Type B pancreatic cell (in vitro differentiated cells): Measurements from ENCODE around the gene GRAMD1B. TPM values are rescaled to one million over a fixed set of nuclear protein-coding genes. Genes with fewer than 3 reads are reported as not detected.

ENCODE experiments used
- DNase-seq: peaks from one replicate; pipeline ENCODE4 v3.0.0; 2021; ENCODE audit warnings: mixed read lengths; ENCODE audit not compliant: unreplicated experiment; ENCODE audit errors: extremely low spot score
- H3K27ac Mint-ChIP-seq: 2 replicates; pipeline ENCODE4 v1.8.0; 2021; ENCODE audit warnings: mild to moderate bottlenecking, mixed read lengths
- H3K27me3 Mint-ChIP-seq: 2 replicates; pipeline ENCODE4 v1.8.0; 2021; ENCODE audit warnings: mixed read lengths
- H3K36me3 Mint-ChIP-seq: 2 replicates; pipeline ENCODE4 v1.8.0; 2021; ENCODE audit warnings: mixed read lengths
- H3K4me1 Mint-ChIP-seq: one replicate; pipeline ENCODE4 v1.8.0; 2021; ENCODE audit warnings: mixed read lengths; ENCODE audit not compliant: unreplicated experiment
- H3K4me3 Mint-ChIP-seq: 2 replicates; pipeline ENCODE4 v1.8.0; 2021; ENCODE audit warnings: mild to moderate bottlenecking, mixed read lengths
- H3K9me3 Mint-ChIP-seq: 2 replicates; pipeline ENCODE4 v1.8.0; 2021; ENCODE audit warnings: mixed read lengths
- CTCF ChIP-seq: fragments of 200-600 bp; sonication (generic); conservative IDR thresholded peaks from 2 replicates; pipeline ENCODE4 v1.5.0; 2021; ENCODE audit warnings: antibody characterized with exemption, mild to moderate bottlenecking
- total RNA-seq: library from RNA; stranded (reverse); gene quantifications from 2 replicates; pipeline ENCODE4 v1.2.1, GENCODE V29; 2021; ENCODE audit warnings: low replicate concordance

GRAMD1B gene
- total RNA-seq, 1 donor from 2014 or later, result 15.2 TPM

- Mint-ChIP-seq H3K36me3 (no peaks in the 10 kb centered on the region), H3K27me3 (no peaks in the 10 kb centered on the region), H3K9me3 (no peaks in the 10 kb centered on the region), H3K4me1 (peaks cover 15% of the 10 kb centered on the region), H3K27ac (no peak overlapping the region), H3K4me3 (no peak overlapping the region)
- no peak for TF ChIP-seq CTCF
- DNase-seq, result no peak
These were observed 117.1 kb downstream of the GRAMD1B start for GRCh38 chr11:123547180-123547579.

GRCh38 chr11:123548774-123549173 is 118.7 kb downstream of the GRAMD1B start:
- H3K4me1 Mint-ChIP-seq, result peaks cover 13% of the 10 kb centered on the region
- H3K9me3 Mint-ChIP-seq, result no peaks in the 10 kb centered on the region
- H3K27ac Mint-ChIP-seq, result no peak overlapping the region
- TF ChIP-seq CTCF, result no peak
- no peak for DNase-seq
- no peaks in the 10 kb centered on the region for H3K36me3 Mint-ChIP-seq
- no peaks in the 10 kb centered on the region for H3K27me3 Mint-ChIP-seq
- no peak overlapping the region for H3K4me3 Mint-ChIP-seq

- H3K9me3 Mint-ChIP-seq, result no peaks in the 10 kb centered on the region
- H3K4me3 Mint-ChIP-seq, result no peak overlapping the region
- H3K36me3 Mint-ChIP-seq, result no peaks in the 10 kb centered on the region
- no peak overlapping the region for H3K27ac Mint-ChIP-seq
- H3K4me1 Mint-ChIP-seq, result peaks cover 10% of the 10 kb centered on the region
- no peak for DNase-seq
- no peak for TF ChIP-seq CTCF
- H3K27me3 Mint-ChIP-seq, result peaks cover 3% of the 10 kb centered on the region
These were observed 120.2 kb downstream of the GRAMD1B start for GRCh38 chr11:123549926-123550917.

- no peaks in the 10 kb centered on the region for H3K9me3 Mint-ChIP-seq
- H3K4me1 Mint-ChIP-seq, result peaks cover 5% of the 10 kb centered on the region
- peaks cover 3% of the 10 kb centered on the region for H3K27me3 Mint-ChIP-seq
- no peak for TF ChIP-seq CTCF
- no peak overlapping the region for H3K27ac Mint-ChIP-seq
- H3K36me3 Mint-ChIP-seq, result no peaks in the 10 kb centered on the region
- DNase-seq, result no peak
- H3K4me3 Mint-ChIP-seq, result no peak overlapping the region
These were observed 121.0 kb downstream of the GRAMD1B start for GRCh38 chr11:123551079-123551478.

- TF ChIP-seq CTCF, result no peak
- no peak overlapping the region for H3K4me3 Mint-ChIP-seq
- peaks cover 24% of the 10 kb centered on the region for H3K4me1 Mint-ChIP-seq
- H3K27ac Mint-ChIP-seq, result no peak overlapping the region
- no peaks in the 10 kb centered on the region for H3K36me3 Mint-ChIP-seq
- no peak for DNase-seq
- H3K9me3 Mint-ChIP-seq, result no peaks in the 10 kb centered on the region
- peaks cover 3% of the 10 kb centered on the region for H3K27me3 Mint-ChIP-seq
These were observed 126.6 kb downstream of the GRAMD1B start for GRCh38 chr11:123556633-123557032.
